Mesothelial cell of epicardium (in vitro differentiated cells): Measurements from ENCODE around the gene PLEKHA6. TPM values are rescaled to one million over a fixed set of nuclear protein-coding genes. Genes with fewer than 3 reads are reported as not detected.

Source experiments
- DNase-seq, 2 experiments: peaks; one replicate each; pipeline ENCODE4 v3.0.0; 2021; ENCODE audit warnings: low spot score in 2 of 2; ENCODE audit not compliant: unreplicated experiment in 2 of 2
- H3K27ac Mint-ChIP-seq: 2 replicates; pipeline ENCODE4 v1.8.0; 2021; ENCODE audit warnings: mixed read lengths
- H3K27me3 Mint-ChIP-seq: 2 replicates; pipeline ENCODE4 v1.8.0; 2021; ENCODE audit warnings: low read depth, mixed read lengths
- H3K36me3 Mint-ChIP-seq: 2 replicates; pipeline ENCODE4 v1.8.0; 2021; ENCODE audit warnings: mixed read lengths
- H3K4me1 Mint-ChIP-seq: 2 replicates; pipeline ENCODE4 v1.8.0; 2021; ENCODE audit warnings: mixed read lengths
- H3K4me3 Mint-ChIP-seq: 2 replicates; pipeline ENCODE4 v1.8.0; 2021; ENCODE audit warnings: mild to moderate bottlenecking, moderate library complexity, mixed read lengths
- H3K9me3 Mint-ChIP-seq: 2 replicates; pipeline ENCODE4 v1.8.0; 2021; ENCODE audit warnings: mixed read lengths
- CTCF ChIP-seq: fragments of 200-600 bp; sonication (generic); IDR thresholded peaks from one replicate; pipeline ENCODE4 v1.5.0; 2021; ENCODE audit warnings: antibody characterized with exemption; ENCODE audit not compliant: unreplicated experiment
- total RNA-seq: library from RNA; stranded (reverse); gene quantifications from 3 replicates; pipeline ENCODE4 v1.2.1, GENCODE V29; 2021

The PLEKHA6 gene
- total RNA-seq, 1 donor from 2014 or later: 29.7 TPM

GRCh38 chr1:204299814-204300365, 59.8 kb downstream of the PLEKHA6 start:
- Mint-ChIP-seq H3K4me3 (no peak overlapping the region), H3K27ac (no peak overlapping the region), H3K27me3 (no peaks in the 10 kb centered on the region), H3K4me1 (peaks cover 39% of the 10 kb centered on the region), H3K9me3 (no peaks in the 10 kb centered on the region), H3K36me3 (peaks cover 7% of the 10 kb centered on the region)
- no peak for DNase-seq
- TF ChIP-seq CTCF: no peak

GRCh38 chr1:204296431-204296988, 63.2 kb downstream of the PLEKHA6 start:
- Mint-ChIP-seq H3K27ac (peak overlapping the region; percentile 92), H3K4me1 (peaks cover 37% of the 10 kb centered on the region), H3K36me3 (no peaks in the 10 kb centered on the region), H3K27me3 (no peaks in the 10 kb centered on the region), H3K9me3 (no peaks in the 10 kb centered on the region), H3K4me3 (peak overlapping the region; percentile 9)
- no peak for TF ChIP-seq CTCF
- no peak for DNase-seq

GRCh38 chr1:204295671-204296070, 64.1 kb downstream of the PLEKHA6 start:
- Mint-ChIP-seq H3K4me1 (peaks cover 29% of the 10 kb centered on the region), H3K27ac (peak overlapping the region; percentile 92), H3K4me3 (no peak overlapping the region), H3K27me3 (no peaks in the 10 kb centered on the region), H3K36me3 (no peaks in the 10 kb centered on the region), H3K9me3 (no peaks in the 10 kb centered on the region)
- TF ChIP-seq CTCF: no peak
- DNase-seq: no peak

GRCh38 chr1:204294357-204294756, 65.4 kb downstream of the PLEKHA6 start:
- peak overlapping the region; percentile 14 for H3K27ac Mint-ChIP-seq
- H3K27me3 Mint-ChIP-seq: no peaks in the 10 kb centered on the region
- H3K4me1 Mint-ChIP-seq: peaks cover 32% of the 10 kb centered on the region
- no peak for DNase-seq
- H3K9me3 Mint-ChIP-seq: no peaks in the 10 kb centered on the region
- H3K36me3 Mint-ChIP-seq: peaks cover 2% of the 10 kb centered on the region
- no peak for TF ChIP-seq CTCF
- no peak overlapping the region for H3K4me3 Mint-ChIP-seq

- TF ChIP-seq CTCF: no peak
- peak overlapping the region; percentile 14 for H3K27ac Mint-ChIP-seq
- peaks cover 37% of the 10 kb centered on the region for H3K4me1 Mint-ChIP-seq
- H3K27me3 Mint-ChIP-seq: no peaks in the 10 kb centered on the region
- DNase-seq: no peak
- no peaks in the 10 kb centered on the region for H3K9me3 Mint-ChIP-seq
- H3K4me3 Mint-ChIP-seq: no peak overlapping the region
- peaks cover 2% of the 10 kb centered on the region for H3K36me3 Mint-ChIP-seq
These were observed 66.0 kb downstream of the PLEKHA6 start for GRCh38 chr1:204293605-204294337.
